OCI-LY7 (cell line): Measurements from ENCODE around the gene KIAA0040. TPM values are rescaled to one million over a fixed set of nuclear protein-coding genes. Genes with fewer than 3 reads are reported as not detected.

Experiments
- BruUV-seq: library from RNA; stranded (reverse); fragments of 400-500 nt; replicated peaks from 2 replicates; lab custom pipeline; 2021; lab: Mats Ljungman, UMichigan
- CTCF ChIA-PET: fragments of 300-600 bp; sonication (Branson Sonifier 250); formaldehyde crosslinking; loops from one replicate; lab custom pipeline; 2022; ENCODE audit warnings: antibody characterized with exemption; ENCODE audit not compliant: unreplicated experiment; lab: Charles Lee
- POLR2A ChIA-PET: fragments of 300-600 bp; sonication (Branson Sonifier 250); formaldehyde crosslinking; loops from one replicate; lab custom pipeline; 2022; ENCODE audit warnings: antibody characterized with exemption; lab: Charles Lee
- DNase-seq: peaks from one replicate; pipeline ENCODE4 v3.0.0-alpha.2; 2015; ENCODE audit warnings: low spot score
- H2AFZ ChIP-seq: fragments of 200-600 bp; sonication (generic), shearing (Covaris generic); 2 replicates; pipeline ENCODE4 v1.6.1; 2014; ENCODE audit warnings: mild to moderate bottlenecking, antibody characterized with exemption, low read length, moderate library complexity
- H3K27ac ChIP-seq: fragments of 200-600 bp; sonication (generic); 2 replicates; pipeline ENCODE4 v1.5.1; 2014; ENCODE audit warnings: mixed run types, low read depth, mild to moderate bottlenecking, moderate library complexity, low read length, inconsistent platforms; ENCODE audit not compliant: poor library complexity, severe bottlenecking
- H3K36me3 ChIP-seq: fragments of 200-600 bp; sonication (generic); 2 replicates; pipeline ENCODE4 v1.6.1; 2014; ENCODE audit warnings: mild to moderate bottlenecking, antibody characterized with exemption, low read length, moderate library complexity, mixed read lengths; ENCODE audit not compliant: insufficient read depth
- H3K4me1 ChIP-seq: fragments of 200-600 bp; sonication (generic); 2 replicates; pipeline ENCODE4 v1.5.1; 2014; ENCODE audit warnings: mild to moderate bottlenecking, low read length; ENCODE audit not compliant: insufficient read depth, poor library complexity, severe bottlenecking
- H3K4me2 ChIP-seq: fragments of 200-600 bp; sonication (generic); 2 replicates; pipeline ENCODE4 v1.6.1; 2014; ENCODE audit warnings: mild to moderate bottlenecking, low read length
- H3K4me3 ChIP-seq: fragments of 200-600 bp; sonication (generic); 2 replicates; pipeline ENCODE4 v1.5.1; 2014; ENCODE audit warnings: mild to moderate bottlenecking, low read depth, low read length; ENCODE audit not compliant: poor library complexity, severe bottlenecking
- H3K79me2 ChIP-seq: fragments of 200-600 bp; sonication (generic); 2 replicates; pipeline ENCODE4 v1.6.1; 2016; ENCODE audit warnings: low read depth, mild to moderate bottlenecking, low read length, moderate library complexity, mixed read lengths; ENCODE audit not compliant: insufficient read depth
- H3K9me2 ChIP-seq: fragments of 200-600 bp; sonication (generic); 2 replicates; pipeline ENCODE4 v1.6.1; 2016; ENCODE audit warnings: mild to moderate bottlenecking, low read length, mixed read lengths; ENCODE audit not compliant: insufficient read depth
- H3K9me3 ChIP-seq: fragments of 200-600 bp; sonication (generic); 2 replicates; pipeline ENCODE4 v1.6.1; 2014; ENCODE audit warnings: mild to moderate bottlenecking, mixed run types, low read length, mixed read lengths
- H4K20me1 ChIP-seq: fragments of 200-600 bp; sonication (generic); 2 replicates; pipeline ENCODE4 v1.6.1; 2014; ENCODE audit warnings: mild to moderate bottlenecking, antibody characterized with exemption, low read length, moderate library complexity, mixed read lengths; ENCODE audit not compliant: insufficient read depth
- EZH2phosphoT487 ChIP-seq: fragments of 200-600 bp; sonication (generic); IDR thresholded peaks from 2 replicates; pipeline ENCODE4 v1.6.1; 2018; ENCODE audit warnings: low read depth, borderline replicate concordance, mild to moderate bottlenecking, mixed run types, antibody characterized with exemption, low read length, moderate library complexity, mixed read lengths
- intact Hi-C: fragments of 100-400 bp; cut with micrococcal nuclease; formaldehyde crosslinking; loops from one replicate; pipeline ENCODE4 v1.10.0; 2022; ENCODE audit not compliant: unreplicated experiment
- total RNA-seq, 2 experiments: library from RNA; depleted of rRNA in 1 of 2; stranded (reverse); fragments of >200 nt in 1 of 2; shearing (Covaris generic) in 1 of 2; gene quantifications; 2 replicates each; pipeline ENCODE4 v1.2.3, GENCODE V29; 2014 to 2022
- TF ChIP-seq, protein P1 (sequence below): fragments of 200-600 bp; sonication (generic); conservative IDR thresholded peaks from 2 replicates; pipeline ENCODE4 v1.5.1; 2014; ENCODE audit warnings: mild to moderate bottlenecking, antibody characterized with exemption, low read length, moderate library complexity, mixed read lengths

The KIAA0040 gene
- total RNA-seq, 2 experiments from 2014 or later: 50.2 to 54.7 TPM

DNA sequence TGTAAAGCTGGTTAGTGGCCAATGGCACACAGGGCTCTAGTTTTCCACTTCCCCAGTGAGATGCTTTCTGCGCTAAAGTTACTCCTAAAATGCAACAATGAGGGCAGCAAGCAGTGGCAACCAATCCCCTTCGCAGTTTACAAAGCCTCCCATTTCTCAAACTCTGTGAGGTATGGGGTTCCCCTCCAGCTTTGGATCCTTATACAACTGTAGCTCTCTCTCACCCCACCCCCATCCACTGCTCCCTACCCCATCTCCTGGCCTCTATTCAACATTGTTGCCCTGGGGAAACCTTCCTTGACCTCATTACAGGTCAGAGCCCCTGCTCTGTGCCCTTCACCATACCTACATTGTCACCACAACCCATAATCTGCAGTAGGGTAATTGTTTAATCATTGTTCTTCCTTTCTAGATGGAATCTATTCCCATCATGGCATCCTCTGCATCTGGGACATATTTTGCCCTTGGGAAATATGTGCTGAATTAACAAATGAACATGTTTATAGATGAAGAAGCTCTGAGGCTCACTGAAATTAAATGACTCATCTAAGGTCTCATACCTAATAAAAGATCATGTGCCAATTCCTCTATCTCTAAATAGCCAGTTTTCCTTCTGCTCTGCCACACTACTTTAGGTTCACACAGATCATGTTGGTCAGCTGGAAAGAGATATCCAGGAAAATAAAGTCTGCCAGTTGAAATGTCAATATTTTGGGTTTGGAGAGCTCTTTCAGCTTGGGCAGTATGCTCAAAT lies 12.6 kb downstream of the KIAA0040 start:
- TF ChIP-seq, protein P1, sequence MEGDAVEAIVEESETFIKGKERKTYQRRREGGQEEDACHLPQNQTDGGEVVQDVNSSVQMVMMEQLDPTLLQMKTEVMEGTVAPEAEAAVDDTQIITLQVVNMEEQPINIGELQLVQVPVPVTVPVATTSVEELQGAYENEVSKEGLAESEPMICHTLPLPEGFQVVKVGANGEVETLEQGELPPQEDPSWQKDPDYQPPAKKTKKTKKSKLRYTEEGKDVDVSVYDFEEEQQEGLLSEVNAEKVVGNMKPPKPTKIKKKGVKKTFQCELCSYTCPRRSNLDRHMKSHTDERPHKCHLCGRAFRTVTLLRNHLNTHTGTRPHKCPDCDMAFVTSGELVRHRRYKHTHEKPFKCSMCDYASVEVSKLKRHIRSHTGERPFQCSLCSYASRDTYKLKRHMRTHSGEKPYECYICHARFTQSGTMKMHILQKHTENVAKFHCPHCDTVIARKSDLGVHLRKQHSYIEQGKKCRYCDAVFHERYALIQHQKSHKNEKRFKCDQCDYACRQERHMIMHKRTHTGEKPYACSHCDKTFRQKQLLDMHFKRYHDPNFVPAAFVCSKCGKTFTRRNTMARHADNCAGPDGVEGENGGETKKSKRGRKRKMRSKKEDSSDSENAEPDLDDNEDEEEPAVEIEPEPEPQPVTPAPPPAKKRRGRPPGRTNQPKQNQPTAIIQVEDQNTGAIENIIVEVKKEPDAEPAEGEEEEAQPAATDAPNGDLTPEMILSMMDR: no peak
- no peak for TF ChIP-seq EZH2phosphoT487
- CTCF ChIA-PET: interaction anchor here (1.1 kb wide), 1 partner anchor 11 kb away, joined by 4 read pairs; no protein-coding TSS in a partner anchor
- peaks cover 89% of the 10 kb centered on the region for H3K79me2 ChIP-seq
- no peak for DNase-seq
- peaks cover 89% of the 10 kb centered on the region for H3K36me3 ChIP-seq
- no TSS peak for BruUV-seq
- H4K20me1 ChIP-seq: peaks cover 3% of the 10 kb centered on the region; the same call in 1 of the 2 replicates
- no peak overlapping the region for H3K27ac ChIP-seq
- intact Hi-C loops: no loop called here
- no peak overlapping the region for H3K4me3 ChIP-seq
- H3K9me2 ChIP-seq: no peaks in the 10 kb centered on the region
- peaks cover 3% of the 10 kb centered on the region; the same call in 1 of the 2 replicates for H3K9me3 ChIP-seq
- H3K4me1 ChIP-seq: peaks cover 48% of the 10 kb centered on the region
- POLR2A ChIA-PET: interaction anchor here (0.6 to 3.7 kb wide), 5 partner anchors 8 to 104 kb away, joined by 3 to 18 read pairs (median 3); no protein-coding TSS in a partner anchor
- H3K4me2 ChIP-seq: 0 out of 2 replicates have a peak overlapping the region, but pooled peaks have one; percentile 0
- H2AFZ ChIP-seq: no peak overlapping the region

GRCh38 chr1:175178456-175178855 lies 14.1 kb downstream of the KIAA0040 start:
- intact Hi-C loops: no loop called here
- Histone ChIP-seq H3K4me1 (peaks cover 50% of the 10 kb centered on the region), H3K4me3 (no peak overlapping the region), H2AFZ (no peak overlapping the region), H3K9me3 (peaks cover 3% of the 10 kb centered on the region; the same call in 1 of the 2 replicates), H3K36me3 (peaks cover 89% of the 10 kb centered on the region), H4K20me1 (peaks cover 7% of the 10 kb centered on the region; the same call in 1 of the 2 replicates), H3K4me2 (no peak overlapping the region), H3K9me2 (no peaks in the 10 kb centered on the region), H3K79me2 (peaks cover 89% of the 10 kb centered on the region), H3K27ac (no peak overlapping the region)
- no peak for DNase-seq
- ChIA-PET CTCF (no interaction called here), POLR2A (interaction anchor here (0.9 to 3.7 kb wide), 2 partner anchors 10 to 14 kb away, joined by 6 to 18 read pairs; no protein-coding TSS in a partner anchor)
- no TSS peak for BruUV-seq
- TF ChIP-seq, protein P1: no peak
- TF ChIP-seq EZH2phosphoT487: no peak

- Histone ChIP-seq H3K27ac (no peak overlapping the region), H3K4me2 (no peak overlapping the region), H3K36me3 (peaks cover 89% of the 10 kb centered on the region), H3K9me2 (no peaks in the 10 kb centered on the region), H3K4me1 (peaks cover 50% of the 10 kb centered on the region), H3K79me2 (peaks cover 89% of the 10 kb centered on the region), H3K4me3 (no peak overlapping the region), H4K20me1 (peaks cover 7% of the 10 kb centered on the region; the same call in 1 of the 2 replicates), H3K9me3 (peaks cover 3% of the 10 kb centered on the region; the same call in 1 of the 2 replicates), H2AFZ (no peak overlapping the region)
- ChIA-PET POLR2A (interaction anchor here (0.9 to 3.7 kb wide), 3 partner anchors 10 to 110 kb away, joined by 4 to 18 read pairs (median 6); no protein-coding TSS in a partner anchor), CTCF (no interaction called here)
- intact Hi-C loops: no loop called here
- no peak for TF ChIP-seq EZH2phosphoT487
- TF ChIP-seq, protein P1: no peak
- no TSS peak for BruUV-seq
- DNase-seq: no peak
These were observed 14.5 kb downstream of the KIAA0040 start for GRCh38 chr1:175178056-175178455.
